GM19438 (cell line): ENCODE measurements around the gene EVL.
A peak's percentile ranks its signal among the peaks of the same experiment; 100 is the strongest.

Experiments used
- ATAC-seq: cut with Tn5 transposase; IDR thresholded peaks from one replicate; pipeline ENCODE4 v1.9.1; 2021; ENCODE audit warnings: low read depth; ENCODE audit not compliant: unreplicated experiment

The EVL gene

GRCh38 chr14:100188392-100189030, 123.3 kb downstream of the EVL start:
- no peak for ATAC-seq

- ATAC-seq, result no peak
These were observed 124.9 kb downstream of the EVL start for GRCh38 chr14:100190126-100190525.

DNA sequence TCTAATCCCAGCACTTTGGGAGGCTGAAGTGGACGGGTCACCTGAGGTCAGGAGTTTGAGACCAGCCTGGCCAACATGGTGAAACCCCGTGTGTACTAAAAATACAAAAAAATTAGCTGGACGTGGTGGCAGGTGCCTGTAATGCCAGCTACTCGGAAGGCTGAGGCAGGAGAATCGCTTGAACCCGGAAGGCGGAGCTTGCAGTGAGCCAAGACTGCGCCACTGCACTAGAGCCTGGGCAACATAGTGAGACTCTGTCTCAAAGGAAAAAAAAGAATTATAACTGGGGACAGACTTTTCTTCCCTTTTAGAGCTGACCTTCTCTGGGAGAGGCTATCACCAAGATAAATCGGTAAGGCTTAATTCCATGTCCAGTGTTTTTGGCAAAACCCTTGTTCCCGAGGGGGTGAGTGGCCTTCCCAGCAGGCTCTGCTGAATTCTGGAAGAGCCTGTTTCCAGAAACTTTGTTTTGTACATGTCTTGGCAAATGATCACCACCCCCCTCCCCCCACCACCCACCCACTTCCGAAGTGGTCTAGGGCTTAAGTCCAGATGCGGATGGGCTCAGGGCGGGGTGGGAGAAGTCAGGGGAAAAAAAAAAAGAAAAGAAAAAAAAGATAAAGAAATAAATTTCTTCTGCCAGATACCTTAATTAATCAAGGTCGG, 126.5 kb downstream of the EVL start:
- no peak for ATAC-seq

GRCh38 chr14:100192250-100192671, 127.0 kb downstream of the EVL start:
- no peak for ATAC-seq

GRCh38 chr14:100192672-100193416, 127.6 kb downstream of the EVL start:
- ATAC-seq, result peak; percentile 98
